ENCODE data around the gene TMEM248.
"Not testable (repeated sequence)": the region's sequence is repeated elsewhere in the genome, so short reads cannot be mapped to it uniquely, and the experiment has no call there.

The TMEM248 gene

GRCh38 chr7:66901941-66902843 lies 18.8 kb upstream of the TMEM248 start:
- no peak for TF ChIP-seq ZNF274 (IDR thresholded peaks at IDR 0.05; ENCODE audit: low read depth, low read length)
- H3K4me3 ChIP-seq (ENCODE audit: low read length): no peak overlapping the region

GRCh38 chr7:66902844-66903180 lies 18.2 kb upstream of the TMEM248 start:
- no peak overlapping the region for H3K4me3 ChIP-seq (ENCODE audit: low read length)
- TF ChIP-seq ZNF274 (IDR thresholded peaks at IDR 0.05; ENCODE audit: low read depth, low read length): no peak

DNA sequence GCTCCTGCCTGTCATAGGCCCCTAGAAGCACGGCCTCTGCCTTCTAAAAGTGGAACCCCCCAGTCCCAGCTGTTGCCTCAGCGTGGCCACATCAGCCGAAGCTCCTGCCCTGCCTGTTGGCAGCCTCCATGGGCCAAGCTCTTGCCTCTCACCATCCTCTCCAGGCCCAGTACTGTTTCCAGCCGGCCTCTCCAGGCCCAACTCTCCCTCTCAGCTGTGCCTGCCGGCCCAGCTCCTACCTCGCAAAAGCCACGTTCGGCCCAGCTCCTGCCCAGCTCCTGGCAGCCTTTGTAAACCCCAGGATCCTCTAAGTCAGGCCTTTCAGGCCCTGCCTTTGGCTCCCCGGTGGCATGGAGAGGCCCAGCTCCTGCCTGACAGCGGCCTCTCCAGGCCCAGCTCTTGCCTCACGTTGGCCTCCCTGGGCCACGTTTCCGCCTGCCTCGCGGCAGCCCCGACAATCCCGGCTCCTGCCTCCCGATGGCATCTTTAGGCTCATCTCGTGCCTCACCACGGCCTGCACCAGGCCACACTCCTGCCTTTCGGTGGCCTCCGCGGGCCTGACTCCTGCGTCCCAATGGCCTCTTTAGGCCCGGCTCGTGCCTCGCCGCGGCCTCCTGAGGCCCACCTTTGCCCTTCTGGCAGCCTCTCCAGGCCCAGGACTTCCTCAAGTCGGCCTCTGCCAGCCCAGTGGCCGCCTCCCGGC lies 17.5 kb upstream of the TMEM248 start:
- H3K4me3 ChIP-seq (ENCODE audit: low read length): no peak overlapping the region
- TF ChIP-seq ZNF274 (IDR thresholded peaks at IDR 0.05; ENCODE audit: low read depth, low read length): no peak

DNA sequence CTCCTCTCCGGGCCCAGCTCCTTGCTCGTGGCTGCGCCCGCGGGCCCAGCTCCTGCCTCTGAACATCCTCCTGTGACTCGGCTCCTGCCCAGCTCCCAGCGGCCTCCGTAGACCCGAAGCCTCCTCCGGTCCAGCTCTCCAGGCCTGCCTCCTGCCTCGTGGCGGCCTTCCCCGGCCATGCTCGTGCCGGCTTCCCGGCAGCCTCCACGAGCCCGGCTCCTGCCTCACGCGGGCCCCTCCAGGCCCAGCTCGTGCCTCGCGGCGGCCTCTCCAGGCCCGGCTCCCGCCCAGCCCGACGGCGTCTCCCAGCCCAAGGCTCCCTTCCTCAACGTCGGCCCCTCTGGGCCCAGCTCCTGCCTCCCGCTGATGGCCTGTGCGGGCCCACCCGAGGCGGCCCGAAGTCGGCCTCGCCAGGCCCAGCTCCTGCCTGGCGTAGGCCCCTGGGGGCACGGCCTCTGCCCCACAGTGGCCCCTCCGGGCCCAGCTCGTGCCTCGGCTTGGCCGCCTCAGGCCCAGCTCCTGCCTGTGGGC lies 16.9 kb upstream of the TMEM248 start:
- no peak overlapping the region for H3K4me3 ChIP-seq (ENCODE audit: low read length)
- no peak for TF ChIP-seq ZNF274 (IDR thresholded peaks at IDR 0.05; ENCODE audit: low read depth, low read length)

- TF ChIP-seq ZNF274 (IDR thresholded peaks at IDR 0.05; ENCODE audit: low read depth, low read length): no peak
- H3K4me3 ChIP-seq (ENCODE audit: low read length): no peak overlapping the region
These were observed 15.7 kb upstream of the TMEM248 start for GRCh38 chr7:66905278-66905677.

GRCh38 chr7:66905689-66906088 lies 15.3 kb upstream of the TMEM248 start:
- no peak for TF ChIP-seq ZNF274 (IDR thresholded peaks at IDR 0.05; ENCODE audit: low read depth, low read length)

GRCh38 chr7:66907731-66908130 lies 13.3 kb upstream of the TMEM248 start:
- H3K4me3 ChIP-seq (ENCODE audit: low read length): no peak overlapping the region
- TF ChIP-seq ZNF274 (IDR thresholded peaks at IDR 0.05; ENCODE audit: low read depth, low read length): no peak

More at GRCh38 chr7:66905689-66906088, 15.3 kb upstream of the TMEM248 start:
- H3K4me3 ChIP-seq (ENCODE audit: low read length): no peak overlapping the region

DNA sequence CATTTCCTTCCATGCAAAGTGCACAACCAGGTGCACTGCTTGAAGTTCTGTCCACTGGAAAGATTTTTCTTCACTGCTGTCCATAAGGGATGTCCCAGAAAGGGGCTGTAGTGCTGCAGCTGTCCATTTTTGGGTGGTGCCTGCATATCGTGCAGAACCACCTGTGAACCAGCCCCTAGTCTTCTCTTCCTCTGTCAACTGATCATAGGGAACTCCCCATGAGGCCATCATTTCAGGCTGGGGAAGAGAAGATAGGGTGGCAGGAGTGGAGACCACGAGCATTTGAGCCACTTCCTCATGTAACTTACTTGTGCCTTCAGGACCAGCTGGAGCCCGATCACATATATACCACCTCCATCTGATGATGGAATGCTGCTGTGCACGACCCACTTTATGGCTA lies 12.4 kb upstream of the TMEM248 start:
- H3K4me3 ChIP-seq (ENCODE audit: low read length): not testable (repeated sequence)

- TF ChIP-seq ZNF274 (IDR thresholded peaks at IDR 0.05; ENCODE audit: low read depth, low read length): no peak
- no peak overlapping the region for H3K4me3 ChIP-seq (ENCODE audit: low read length)
These were observed 10.2 kb upstream of the TMEM248 start for GRCh38 chr7:66910789-66911188.

- H3K4me3 ChIP-seq (ENCODE audit: low read length): not testable (repeated sequence)
These were observed 9.8 kb upstream of the TMEM248 start for GRCh38 chr7:66911191-66911590.

DNA sequence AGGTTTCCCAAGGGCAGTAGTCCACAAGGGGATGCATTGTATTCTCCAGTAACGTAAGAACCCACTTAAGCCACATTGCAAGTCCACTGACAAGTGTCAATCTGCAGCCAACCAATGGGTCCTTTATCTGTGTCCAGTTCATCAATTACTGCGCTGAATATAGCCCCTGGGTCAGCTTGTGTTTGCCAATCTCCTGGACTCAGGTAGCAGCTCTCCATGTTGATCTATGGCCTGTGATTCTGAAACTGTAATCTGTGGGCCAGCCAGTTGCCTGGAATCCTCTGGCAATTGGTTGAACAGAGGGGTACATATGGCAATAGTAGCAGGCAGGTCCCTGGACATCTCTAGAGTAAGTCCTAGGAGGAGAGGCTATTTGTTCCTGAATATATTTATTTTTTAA lies 8.8 kb upstream of the TMEM248 start:
- H3K4me3 ChIP-seq (ENCODE audit: low read length): no peak overlapping the region
- TF ChIP-seq ZNF274 (IDR thresholded peaks at IDR 0.05; ENCODE audit: low read depth, low read length): no peak

- no peak overlapping the region for H3K4me3 ChIP-seq (ENCODE audit: low read length)
- no peak for TF ChIP-seq ZNF274 (IDR thresholded peaks at IDR 0.05; ENCODE audit: low read depth, low read length)
These were observed 7.6 kb upstream of the TMEM248 start for GRCh38 chr7:66913118-66914037.

DNA sequence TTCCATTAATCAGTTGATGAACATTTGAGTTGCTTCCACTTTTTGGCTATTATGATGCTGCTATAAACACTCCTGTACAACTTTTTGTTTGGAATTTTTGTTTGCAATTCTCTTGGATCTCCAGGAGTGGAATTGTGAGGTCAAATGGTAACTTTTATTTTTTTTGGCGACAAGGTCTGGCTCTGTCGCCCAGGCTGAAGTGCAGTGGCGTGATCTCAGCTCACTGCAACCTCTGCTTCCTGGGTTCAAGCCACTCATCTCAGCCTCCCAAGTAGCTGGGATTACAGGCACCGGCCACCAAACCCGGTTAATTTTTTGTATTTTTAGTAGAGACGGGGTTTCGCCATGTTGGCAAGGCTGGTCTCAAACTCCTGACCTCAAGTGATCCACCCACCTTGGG lies 3.1 kb upstream of the TMEM248 start:
- not testable (repeated sequence) for H3K4me3 ChIP-seq (ENCODE audit: low read length)

DNA sequence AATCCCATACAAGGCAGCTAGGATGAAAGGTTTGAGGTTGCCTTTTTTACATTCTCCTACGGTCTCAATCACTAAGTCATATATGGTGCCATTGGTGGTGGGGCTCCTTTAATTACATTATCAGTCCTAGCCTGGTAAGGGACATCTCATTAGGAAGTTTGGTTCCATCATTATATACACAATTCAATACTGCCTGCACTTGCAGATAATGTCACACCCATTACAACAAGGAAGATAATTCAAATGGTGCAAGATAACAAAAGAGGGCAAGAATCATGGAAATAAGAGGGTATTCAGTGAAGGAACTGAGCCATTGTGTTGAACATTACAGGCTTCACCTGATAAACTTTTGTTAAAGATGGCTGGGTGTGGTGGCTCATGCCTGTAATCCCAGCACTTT lies 1.7 kb upstream of the TMEM248 start:
- TF ChIP-seq ZNF274 (IDR thresholded peaks at IDR 0.05; ENCODE audit: low read depth, low read length): no peak
- no peak overlapping the region for H3K4me3 ChIP-seq (ENCODE audit: low read length)
